Measurements from ENCODE around the gene WBP2. TPM values are rescaled to one million over a fixed set of nuclear protein-coding genes. Genes with fewer than 3 reads are reported as not detected.

Gene WBP2
- total and polyA plus RNA-seq, 2 of the 13 experiments (the other 11 are each of a cell fraction or from before 2014, with no cell fraction given) = 29.2 to 29.5 TPM

DNA sequence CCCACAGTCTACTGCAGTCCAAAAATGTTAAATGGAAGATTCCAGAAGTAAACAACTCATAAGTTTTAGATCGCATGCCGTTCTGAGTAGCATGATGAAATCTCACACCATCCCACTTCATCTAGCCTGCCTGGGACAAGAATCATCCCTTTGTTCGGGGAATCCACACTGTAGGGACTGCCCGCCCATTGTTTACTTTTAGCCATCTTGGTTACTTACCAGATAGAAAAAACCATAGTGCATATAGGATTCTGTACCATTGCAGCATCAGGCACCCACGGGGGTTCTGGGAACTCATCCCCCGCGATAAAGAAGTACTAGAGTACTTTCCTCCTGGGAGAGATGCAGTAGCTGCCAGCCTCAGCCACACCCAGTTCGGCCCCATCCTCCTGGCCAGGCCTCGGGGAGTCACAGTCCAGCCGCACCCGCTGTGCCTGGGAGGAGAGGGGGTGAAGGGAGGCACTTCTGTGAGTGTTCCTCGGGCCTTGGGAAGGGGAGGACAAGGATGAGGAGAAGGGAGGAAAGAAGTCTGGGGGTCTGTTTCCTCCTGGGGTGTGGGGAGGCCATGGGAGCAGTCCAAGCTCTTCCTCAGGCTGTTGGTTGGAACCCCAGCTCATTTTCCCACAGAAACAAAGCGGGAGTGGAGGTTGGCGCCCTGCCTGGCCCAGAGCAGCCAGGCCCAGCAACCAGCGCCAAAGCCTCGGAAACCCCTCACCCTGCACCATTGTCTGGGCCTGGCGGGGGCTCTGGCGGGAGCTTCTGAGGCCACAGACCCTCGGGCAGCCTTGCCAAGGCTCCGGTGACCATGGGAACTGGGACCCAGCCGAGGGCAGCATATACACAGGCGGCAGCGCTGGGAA is 14.4 kb upstream of the WBP2 start (continued):
- peak; percentile 87; the same call in 1 of the 2 replicates for TF ChIP-seq ZNF567 (CRISPR knock-in tag; IDR thresholded peaks at IDR 0.05; ENCODE audit: borderline replicate concordance)
- TF ChIP-seq FOXC1 (CRISPR knock-in tag; IDR thresholded peaks at IDR 0.05; ENCODE audit: borderline replicate concordance) = peak; percentile 53; the same call in 1 of the 2 replicates
- TF ChIP-seq CBX1 (IDR thresholded peaks at IDR 0.05; ENCODE audit: low read depth) = peak; percentile 14
- TF ChIP-seq ZNF615 (CRISPR knock-in tag; IDR thresholded peaks at IDR 0.05; ENCODE audit: borderline replicate concordance) = peak; percentile 32; the same call in 1 of the 2 replicates
- TF ChIP-seq ETV6 (CRISPR knock-in tag; conservative IDR thresholded peaks at IDR 0.05) = peak; percentile 9; the same call in 1 of the 2 replicates
- peak; percentile 85 for TF ChIP-seq THAP11 (CRISPR knock-in tag; IDR thresholded peaks at IDR 0.05)
- TF ChIP-seq ZNF180 (CRISPR knock-in tag; IDR thresholded peaks at IDR 0.05; ENCODE audit: borderline replicate concordance, low read depth) = no peak
- TF ChIP-seq GATAD1 (CRISPR knock-in tag; IDR thresholded peaks at IDR 0.05) = peak; percentile 64
- TF ChIP-seq NR2F6 (IDR thresholded peaks at IDR 0.05) = peak; percentile 42; the same call in 1 of the 2 replicates
- TF ChIP-seq NR2F6 (CRISPR knock-in tag; IDR thresholded peaks at IDR 0.05) = peak; percentile 68
- no peak for TF ChIP-seq ZNF879 (CRISPR knock-in tag; IDR thresholded peaks at IDR 0.05)
- TF ChIP-seq PHF20 (CRISPR knock-in tag; IDR thresholded peaks at IDR 0.05) = no peak
- no peak for TF ChIP-seq ZNF562 (CRISPR knock-in tag; IDR thresholded peaks at IDR 0.05; ENCODE audit: borderline replicate concordance)
- TF ChIP-seq, protein P1, sequence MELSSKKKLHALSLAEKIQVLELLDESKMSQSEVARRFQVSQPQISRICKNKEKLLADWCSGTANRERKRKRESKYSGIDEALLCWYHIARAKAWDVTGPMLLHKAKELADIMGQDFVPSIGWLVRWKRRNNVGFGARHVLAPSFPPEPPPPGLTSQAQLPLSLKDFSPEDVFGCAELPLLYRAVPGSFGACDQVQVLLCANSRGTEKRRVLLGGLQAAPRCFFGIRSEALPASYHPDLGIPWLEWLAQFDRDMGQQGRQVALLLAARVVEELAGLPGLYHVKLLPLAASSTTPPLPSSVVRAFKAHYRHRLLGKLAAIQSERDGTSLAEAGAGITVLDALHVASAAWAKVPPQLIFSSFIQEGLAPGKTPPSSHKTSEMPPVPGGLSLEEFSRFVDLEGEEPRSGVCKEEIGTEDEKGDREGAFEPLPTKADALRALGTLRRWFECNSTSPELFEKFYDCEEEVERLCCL (CRISPR knock-in tag; IDR thresholded peaks at IDR 0.05; ENCODE audit: borderline replicate concordance) = no peak
- TF ChIP-seq YEATS4 (CRISPR knock-in tag; IDR thresholded peaks at IDR 0.05; ENCODE audit: borderline replicate concordance) = peak; percentile 74
- peak; percentile 84; the same call in 1 of the 2 replicates for TF ChIP-seq FOXJ3 (CRISPR knock-in tag; IDR thresholded peaks at IDR 0.05; ENCODE audit: borderline replicate concordance)
- TF ChIP-seq NCOA2 (CRISPR knock-in tag; IDR thresholded peaks at IDR 0.05) = peak; percentile 80
- no peak for TF ChIP-seq HNRNPH1 (optimal IDR thresholded peaks at IDR 0.05; ENCODE audit: low read depth, low read length)
- peak; percentile 68 for TF ChIP-seq ATF7 (IDR thresholded peaks at IDR 0.05)
- peak; percentile 69; the same call in 1 of the 2 replicates for TF ChIP-seq ATF7 (CRISPR knock-in tag; IDR thresholded peaks at IDR 0.05)
- TF ChIP-seq, protein P2, sequence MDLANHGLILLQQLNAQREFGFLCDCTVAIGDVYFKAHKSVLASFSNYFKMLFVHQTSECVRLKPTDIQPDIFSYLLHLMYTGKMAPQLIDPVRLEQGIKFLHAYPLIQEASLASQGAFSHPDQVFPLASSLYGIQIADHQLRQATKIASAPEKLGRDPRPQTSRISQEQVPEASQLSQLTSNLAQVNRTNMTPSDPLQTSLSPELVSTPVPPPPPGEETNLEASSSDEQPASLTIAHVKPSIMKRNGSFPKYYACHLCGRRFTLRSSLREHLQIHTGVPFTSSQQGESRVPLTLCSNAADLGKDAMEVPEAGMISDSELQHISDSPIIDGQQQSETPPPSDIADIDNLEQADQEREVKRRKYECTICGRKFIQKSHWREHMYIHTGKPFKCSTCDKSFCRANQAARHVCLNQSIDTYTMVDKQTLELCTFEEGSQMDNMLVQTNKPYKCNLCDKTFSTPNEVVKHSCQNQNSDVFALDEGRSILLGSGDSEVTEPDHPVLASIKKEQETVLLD (CRISPR knock-in tag; IDR thresholded peaks at IDR 0.05; ENCODE audit: low read depth) = no peak; the same call in 1 of the 2 replicates
- peak; percentile 50 for TF ChIP-seq ZNF317 (CRISPR knock-in tag; IDR thresholded peaks at IDR 0.05)
- no peak for TF ChIP-seq ZNF24 (IDR thresholded peaks at IDR 0.05)
- TF ChIP-seq ERF (CRISPR knock-in tag; IDR thresholded peaks at IDR 0.05) = peak; percentile 67; the same call in 1 of the 2 replicates
- TF ChIP-seq, protein P3, sequence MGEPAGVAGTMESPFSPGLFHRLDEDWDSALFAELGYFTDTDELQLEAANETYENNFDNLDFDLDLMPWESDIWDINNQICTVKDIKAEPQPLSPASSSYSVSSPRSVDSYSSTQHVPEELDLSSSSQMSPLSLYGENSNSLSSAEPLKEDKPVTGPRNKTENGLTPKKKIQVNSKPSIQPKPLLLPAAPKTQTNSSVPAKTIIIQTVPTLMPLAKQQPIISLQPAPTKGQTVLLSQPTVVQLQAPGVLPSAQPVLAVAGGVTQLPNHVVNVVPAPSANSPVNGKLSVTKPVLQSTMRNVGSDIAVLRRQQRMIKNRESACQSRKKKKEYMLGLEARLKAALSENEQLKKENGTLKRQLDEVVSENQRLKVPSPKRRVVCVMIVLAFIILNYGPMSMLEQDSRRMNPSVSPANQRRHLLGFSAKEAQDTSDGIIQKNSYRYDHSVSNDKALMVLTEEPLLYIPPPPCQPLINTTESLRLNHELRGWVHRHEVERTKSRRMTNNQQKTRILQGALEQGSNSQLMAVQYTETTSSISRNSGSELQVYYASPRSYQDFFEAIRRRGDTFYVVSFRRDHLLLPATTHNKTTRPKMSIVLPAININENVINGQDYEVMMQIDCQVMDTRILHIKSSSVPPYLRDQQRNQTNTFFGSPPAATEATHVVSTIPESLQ (CRISPR knock-in tag; conservative IDR thresholded peaks at IDR 0.05) = no peak
- peak; percentile 68 for TF ChIP-seq POLR2AphosphoS5 (IDR thresholded peaks at IDR 0.05; ENCODE audit: low read depth, low read length)
- TF ChIP-seq ZNF331 (CRISPR knock-in tag; IDR thresholded peaks at IDR 0.05) = peak; percentile 83
- TF ChIP-seq ZNF451 (CRISPR knock-in tag; IDR thresholded peaks at IDR 0.05) = no peak

All from HepG2 (cell line).